Stimulated activated naive CD4-positive, alpha-beta T cell (primary cell): ENCODE data around the gene SORCS3.

Source experiments
- DNase-seq, 6 experiments: peaks; one replicate each; lab custom pipeline; 2025; lab: John Stamatoyannopoulos, UW

Gene SORCS3

DNA sequence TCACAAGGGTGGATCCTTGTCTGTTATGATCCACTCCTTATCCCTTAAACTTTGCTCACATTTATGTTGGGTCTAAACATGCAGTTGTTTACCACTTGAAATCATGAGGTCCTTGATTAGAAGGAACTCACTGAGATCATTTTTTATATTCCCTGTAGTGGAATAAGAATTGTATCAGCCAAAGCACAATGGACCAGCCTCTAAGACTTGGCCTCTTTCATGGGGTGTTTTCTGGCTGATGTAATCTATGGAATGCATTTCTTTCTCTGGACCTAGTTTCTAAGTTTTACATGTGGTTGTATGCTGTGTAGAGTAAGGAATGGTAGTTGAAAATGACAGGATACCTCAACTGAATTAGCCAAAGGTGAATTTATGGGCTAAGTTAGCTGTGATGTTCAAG lies 376.6 kb downstream of the SORCS3 start:
- no peak for DNase-seq

DNA sequence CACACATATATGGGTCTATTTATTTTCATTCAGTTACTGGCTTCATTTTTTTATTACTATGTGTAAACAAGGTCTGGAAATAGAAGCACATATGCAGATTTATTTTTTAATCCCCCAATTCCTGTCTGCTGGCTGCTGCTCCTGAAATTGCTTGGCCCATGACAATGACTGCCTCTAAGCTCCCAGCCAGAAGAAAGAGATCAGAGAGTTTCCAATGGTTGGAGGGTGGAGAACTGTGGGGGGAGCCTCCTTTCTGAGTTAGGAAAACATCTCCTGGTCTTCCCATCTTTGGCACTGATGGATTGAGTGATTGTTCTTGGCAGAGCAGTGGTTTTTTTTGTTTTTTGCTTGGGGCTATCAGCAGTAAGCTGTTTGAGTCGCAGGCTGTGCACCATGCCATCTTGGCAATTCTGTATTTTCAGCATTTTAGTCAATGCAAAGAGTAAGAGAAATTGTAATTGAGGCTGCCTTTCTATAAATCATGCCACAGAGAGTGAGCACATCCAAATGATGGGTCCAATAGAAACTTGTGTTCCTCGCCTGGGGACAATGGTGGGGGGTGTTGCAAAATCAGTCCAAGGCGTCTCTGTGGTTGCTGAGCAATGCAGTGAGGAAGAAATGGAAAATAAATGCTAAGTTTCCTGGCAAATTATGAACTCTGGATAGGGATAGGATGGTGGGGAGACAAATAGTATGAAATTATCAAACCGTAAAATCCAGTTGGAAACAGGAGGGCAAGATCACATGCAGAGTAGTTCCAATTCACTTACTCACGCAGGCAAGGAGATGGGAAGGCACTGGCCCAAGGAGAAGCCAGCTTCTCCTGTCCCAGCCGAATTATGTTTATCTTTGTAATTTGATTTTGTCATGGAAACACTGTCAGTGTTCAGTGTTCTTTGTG lies 382.4 kb downstream of the SORCS3 start:
- no peak for DNase-seq

DNA sequence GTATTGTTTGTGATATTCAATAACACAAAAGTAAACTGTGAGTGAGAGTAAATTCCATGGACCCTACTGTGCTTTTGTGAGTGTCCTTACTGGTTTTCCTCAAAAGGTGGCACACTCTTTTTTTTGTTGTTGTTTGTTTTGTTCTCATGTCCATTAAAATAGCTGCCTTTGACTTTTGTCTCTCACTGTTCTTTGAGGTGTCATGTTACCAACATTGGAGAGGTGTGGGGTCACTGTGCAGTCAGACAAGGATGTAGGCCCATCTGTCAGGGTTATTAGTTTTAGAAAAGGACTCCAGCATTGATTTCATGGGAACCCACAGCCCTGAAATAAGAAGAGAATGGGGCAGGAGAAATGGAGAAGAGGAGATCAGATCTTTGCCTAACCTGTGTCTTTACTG lies 383.1 kb downstream of the SORCS3 start:
- no peak for DNase-seq

DNA sequence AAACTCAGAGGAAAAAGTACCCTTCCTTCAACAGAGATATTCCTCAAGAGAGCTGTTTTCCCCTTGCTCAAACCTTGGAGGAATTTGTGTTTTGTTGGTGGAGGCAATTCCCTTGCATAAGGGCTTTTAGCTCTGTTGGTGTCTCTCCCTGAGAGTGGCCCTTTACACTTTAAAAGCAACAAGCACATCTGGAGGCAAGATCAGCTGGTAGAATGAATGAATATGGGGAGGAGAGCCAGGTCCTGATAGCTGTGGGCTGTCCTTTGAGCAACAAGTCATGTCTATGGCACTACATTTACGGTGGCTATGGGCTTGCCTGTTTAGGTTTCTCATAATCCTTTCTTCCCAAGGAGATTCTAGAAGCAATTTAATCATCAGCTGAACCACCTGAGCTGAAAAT lies 384.0 kb downstream of the SORCS3 start:
- DNase-seq = no peak

DNA sequence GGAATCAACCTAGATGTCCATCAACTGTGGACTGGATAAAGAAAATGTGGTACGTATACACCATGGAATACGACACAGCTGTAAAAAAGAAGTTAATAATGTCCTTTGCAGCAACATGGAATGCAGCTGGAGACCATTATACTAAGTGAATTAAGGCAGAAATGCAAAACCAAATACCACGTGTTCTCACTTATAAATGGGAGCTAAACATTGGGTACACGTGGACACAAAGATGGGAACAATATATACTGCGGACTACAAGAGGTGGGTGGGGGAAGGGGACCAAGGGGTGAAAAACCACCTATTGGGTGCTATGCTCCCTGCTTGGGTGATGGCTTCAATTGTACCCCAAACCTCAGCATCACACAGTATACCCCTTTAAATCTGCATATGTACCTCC lies 385.5 kb downstream of the SORCS3 start:
- no peak for DNase-seq

DNA sequence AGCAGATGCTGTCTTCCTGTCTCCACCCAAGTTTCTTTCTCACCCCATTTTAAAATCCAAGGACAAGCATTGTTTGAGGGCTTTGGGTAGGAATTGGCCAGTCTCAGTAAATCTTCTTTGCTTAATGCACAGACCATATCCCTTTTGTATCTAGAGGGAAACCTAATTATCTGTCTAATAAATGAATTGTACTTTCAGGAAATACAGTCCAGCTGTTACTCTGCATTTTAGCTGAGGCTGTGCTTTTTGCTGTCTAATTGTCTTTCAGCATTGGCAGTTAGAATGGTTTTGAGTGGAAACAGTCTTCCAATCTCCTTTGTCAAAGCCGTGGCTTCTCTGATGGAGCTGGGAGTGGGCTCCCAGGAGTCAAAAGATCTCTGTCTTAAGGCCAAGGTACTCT lies 388.2 kb downstream of the SORCS3 start:
- no peak for DNase-seq

DNA sequence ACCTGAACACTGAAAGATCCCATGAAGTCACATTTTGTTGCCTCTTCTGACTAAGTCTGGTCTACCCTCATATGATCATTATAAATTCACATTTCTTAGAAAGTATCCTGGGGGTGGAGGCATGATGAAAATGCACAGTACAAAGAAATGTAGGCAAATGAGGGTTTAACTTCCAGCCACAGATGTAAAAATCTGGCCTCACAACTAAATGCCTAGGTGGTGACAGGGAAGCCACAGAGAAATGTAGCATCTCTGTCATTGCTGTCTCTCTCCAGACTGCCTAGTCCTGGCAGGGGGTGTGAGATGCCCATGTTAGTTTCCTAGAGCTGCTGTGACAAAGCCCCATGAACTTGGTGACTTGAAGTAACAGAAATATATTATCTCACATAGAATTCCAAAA lies 395.9 kb downstream of the SORCS3 start:
- no peak for DNase-seq

DNA sequence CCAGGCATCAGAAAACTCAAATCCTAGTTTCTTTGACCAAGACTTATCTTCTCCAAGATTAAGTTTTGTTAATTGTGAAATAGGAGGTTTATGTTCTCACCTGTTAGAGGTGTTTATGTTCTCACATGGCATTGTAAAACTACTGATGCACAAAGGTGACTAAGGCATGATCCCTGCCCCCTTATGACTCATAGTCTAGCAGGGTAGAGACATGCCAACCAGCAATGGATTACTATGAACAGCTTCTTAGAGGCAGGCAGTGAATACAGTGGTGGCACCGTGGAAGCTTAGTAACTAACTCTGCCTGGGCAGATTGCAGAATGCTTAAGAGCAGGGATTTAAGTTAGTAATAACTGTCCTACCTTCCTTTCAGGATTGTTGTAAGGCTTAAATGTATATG lies 400.9 kb downstream of the SORCS3 start:
- DNase-seq = no peak

DNA sequence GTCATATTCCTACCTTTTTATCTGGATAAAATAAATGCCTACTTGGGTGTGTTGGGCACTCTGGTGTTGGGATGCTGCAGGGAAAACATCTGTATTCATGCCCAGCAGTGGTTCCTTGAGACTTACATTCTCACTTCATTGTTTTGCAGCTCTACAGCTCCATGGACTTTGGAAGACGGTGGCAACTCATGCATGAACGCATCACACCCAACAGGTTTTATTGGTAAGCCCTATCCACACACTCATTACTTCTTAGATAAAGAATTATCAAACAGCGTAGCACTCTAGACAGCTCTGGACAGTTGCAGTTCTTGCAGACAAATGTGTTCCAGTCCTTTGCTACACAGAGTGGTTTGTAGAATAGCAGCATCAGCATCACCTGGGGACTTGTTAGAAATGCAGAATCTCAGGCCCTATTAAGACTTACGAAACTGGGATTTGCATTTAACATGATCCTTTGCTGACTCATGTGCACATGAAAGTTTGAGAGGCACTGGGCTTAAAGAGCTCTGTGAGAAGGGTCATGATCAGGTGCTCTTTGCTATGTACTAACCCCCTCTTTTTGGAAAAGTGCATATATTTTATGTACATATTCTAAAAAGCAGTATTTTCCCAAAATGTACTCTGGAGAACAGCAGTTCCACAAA lies 401.9 kb downstream of the SORCS3 start:
- DNase-seq = no peak

DNA sequence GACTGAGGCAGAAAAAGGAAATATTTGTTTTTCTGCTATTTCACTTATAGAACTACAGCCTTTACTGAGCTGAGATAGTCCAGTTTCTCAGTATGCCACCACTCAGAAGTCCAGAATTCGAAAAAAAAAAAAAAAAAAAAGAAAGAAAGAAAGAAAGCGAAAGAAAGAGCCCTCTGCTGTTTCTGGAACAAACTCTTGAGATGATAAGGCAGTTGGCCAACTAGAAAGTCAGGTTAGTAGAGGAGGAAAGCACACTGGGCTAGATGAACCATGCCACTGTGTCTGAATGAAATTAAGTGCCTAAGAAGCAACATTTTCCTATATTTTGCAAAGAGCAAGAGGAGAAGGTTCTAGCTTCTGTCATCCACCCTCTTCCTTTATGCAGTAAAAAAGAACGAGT lies 403.8 kb downstream of the SORCS3 start:
- DNase-seq = no peak

DNA sequence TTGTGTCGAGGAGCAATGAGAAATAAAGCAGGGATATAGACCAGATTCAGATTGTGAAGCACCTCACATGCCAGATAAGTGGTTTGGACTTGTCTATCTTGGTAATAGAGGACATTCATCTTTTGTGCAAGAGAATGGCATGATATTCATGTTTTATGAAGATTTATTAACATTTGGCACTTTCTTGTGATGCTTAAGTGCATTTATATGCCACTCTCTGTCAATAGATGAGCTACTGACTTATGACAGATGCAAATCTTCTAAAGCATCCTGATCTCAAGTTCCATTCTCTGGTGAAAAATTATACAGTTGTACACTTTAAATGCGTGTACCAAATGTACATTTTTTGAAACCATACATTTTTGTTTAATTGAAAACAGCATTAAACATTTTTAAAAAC lies 415.3 kb downstream of the SORCS3 start:
- DNase-seq = no peak

DNA sequence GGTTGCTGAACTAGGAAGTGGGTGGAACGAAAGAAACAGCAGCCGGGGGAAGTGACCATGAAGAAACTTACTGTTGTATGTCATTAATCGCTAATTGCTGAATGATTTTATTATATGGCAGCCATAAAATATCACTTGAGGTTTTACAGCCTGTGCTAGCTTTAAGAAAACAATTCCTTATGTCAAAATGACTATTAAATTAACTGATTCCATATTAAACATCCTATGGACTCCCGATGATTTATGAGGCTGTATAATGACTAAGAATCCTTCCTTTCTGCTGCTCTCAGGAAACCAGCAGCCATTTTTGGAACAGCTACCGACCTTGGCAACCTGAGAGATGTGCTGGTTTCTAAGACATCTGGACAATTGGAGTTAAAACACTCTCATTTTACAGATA lies 421.9 kb downstream of the SORCS3 start:
- DNase-seq = no peak

DNA sequence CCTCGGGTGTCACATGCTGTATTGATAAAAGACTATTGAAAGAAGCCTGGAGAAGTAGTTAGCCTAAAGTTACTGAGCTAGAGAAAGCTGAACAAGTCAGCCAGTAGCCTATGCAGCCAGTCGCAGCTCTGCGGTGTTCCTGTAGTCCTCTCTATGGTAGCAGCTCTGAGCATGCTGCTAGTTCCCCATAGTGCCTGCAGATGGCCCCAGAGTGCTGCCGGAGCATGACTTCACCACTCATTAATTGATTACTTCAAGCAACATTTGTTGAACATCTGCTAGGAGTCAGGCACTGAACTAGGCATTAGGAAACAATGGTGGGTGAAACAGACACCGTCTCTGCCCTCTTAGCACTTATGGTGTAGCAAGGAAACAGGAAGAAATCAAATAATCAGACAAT lies 422.7 kb downstream of the SORCS3 start:
- no peak for DNase-seq

DNA sequence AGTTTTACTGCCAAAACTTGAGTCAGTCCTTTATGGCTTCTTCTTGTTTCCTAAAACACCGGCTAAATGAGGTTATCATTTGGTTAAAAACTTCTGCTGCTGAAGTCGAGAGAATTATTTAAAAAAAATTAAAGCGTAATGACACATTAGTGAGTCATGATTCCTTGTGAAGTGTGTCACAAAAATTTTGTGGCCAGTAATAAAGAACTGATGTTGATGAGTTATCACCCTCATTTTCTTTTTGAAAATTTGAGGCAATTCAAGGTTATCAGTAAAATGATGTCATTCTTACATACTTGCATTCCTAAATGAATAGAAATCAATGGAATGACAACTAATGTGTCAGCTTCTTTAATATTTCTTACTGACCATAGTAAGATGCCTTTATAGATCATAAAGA lies 427.4 kb downstream of the SORCS3 start:
- no peak for DNase-seq

DNA sequence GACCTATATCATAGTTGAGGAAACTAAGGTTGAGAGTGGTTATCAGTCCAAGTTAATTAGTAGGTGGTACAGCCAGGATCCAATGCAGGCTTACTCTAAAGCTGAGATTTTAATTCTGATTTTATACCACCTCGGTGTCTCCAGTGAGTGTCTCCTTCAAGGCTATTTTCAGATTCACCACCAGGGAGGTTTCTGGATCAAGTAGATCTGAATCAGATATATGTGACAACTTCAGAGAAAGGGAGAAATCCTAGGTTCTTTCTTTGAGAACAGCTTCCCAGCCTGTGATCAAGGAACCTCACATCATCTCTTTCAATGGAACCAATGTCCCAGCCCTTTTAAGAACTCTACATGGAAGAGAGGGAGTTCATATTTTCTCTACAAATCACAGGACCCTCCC lies 429.2 kb downstream of the SORCS3 start:
- no peak for DNase-seq

DNA sequence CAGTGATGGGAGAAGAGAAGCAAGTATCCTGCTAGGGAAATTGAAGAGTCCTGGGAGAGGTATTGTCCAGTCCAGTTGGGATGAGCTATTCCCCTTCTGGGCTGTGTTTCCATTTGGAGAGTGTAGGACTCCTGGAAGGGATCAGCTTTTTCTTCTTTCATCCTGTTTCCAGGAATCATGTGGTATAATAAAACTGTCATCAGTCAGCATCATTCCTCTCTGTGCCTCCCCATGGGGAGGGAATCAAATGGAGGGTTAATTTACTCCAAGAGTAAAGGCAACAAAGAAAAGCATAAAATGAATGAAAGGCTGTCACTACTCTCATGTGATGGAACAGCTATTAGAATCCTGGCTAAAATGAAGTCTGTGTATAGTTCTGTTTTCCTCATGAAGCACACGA lies 429.9 kb downstream of the SORCS3 start:
- DNase-seq = no peak

DNA sequence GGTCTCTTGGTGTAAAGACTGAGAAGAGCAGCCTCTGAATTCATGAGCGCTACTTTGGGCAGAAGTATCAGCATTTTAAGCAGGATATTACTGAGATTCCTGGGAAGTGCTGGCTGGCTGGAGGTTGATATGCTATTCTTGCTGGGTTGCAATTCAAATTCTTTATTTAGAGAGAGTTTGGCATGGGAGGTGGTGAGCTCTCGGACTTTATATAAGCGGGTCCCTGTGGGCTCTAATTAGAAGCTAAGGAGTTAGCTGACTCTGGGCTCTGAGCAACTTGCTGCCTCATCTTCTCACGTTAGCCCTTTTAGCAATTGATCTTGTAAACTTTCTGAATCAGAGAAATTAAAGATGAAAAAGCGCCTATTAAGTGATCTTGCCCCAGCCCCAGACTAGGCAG lies 430.9 kb downstream of the SORCS3 start:
- no peak for DNase-seq

DNA sequence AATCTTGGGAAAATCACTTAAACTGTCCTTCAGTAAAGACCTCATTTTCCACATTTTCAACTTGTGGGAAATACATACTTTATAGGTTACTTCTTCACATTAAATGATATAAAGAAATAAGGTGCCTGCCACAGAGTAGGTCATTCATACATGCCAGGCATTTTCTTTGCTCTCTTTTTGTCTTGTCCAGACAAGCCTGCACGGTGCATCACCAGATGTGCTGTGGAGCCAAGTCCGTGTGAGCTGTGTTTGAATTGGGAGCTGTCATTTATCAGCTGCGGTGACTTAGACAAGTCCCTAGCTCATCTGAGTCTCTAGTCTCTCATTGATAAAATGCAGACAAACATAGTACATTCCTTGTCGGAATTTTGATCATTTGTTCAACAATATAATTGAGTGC lies 432.9 kb downstream of the SORCS3 start:
- no peak for DNase-seq

DNA sequence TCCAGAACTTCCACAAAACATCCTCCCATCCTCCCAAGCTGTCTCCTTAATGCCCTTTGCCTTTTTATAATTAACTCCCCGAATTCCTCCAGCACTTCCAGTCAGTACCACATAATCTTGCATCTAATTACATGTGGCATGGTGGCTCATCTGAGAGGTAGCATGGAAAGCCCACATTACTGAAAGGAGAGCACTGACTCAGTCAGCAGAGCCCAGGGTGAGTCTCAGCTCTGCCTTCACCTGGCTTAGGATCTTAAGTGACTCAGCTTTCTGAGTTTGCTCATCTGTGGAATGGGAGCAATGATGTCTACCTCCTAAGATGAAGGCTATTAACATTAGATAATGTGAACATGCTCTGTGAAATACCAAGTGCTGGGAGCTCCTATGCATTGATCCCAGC lies 433.9 kb downstream of the SORCS3 start:
- no peak for DNase-seq

DNA sequence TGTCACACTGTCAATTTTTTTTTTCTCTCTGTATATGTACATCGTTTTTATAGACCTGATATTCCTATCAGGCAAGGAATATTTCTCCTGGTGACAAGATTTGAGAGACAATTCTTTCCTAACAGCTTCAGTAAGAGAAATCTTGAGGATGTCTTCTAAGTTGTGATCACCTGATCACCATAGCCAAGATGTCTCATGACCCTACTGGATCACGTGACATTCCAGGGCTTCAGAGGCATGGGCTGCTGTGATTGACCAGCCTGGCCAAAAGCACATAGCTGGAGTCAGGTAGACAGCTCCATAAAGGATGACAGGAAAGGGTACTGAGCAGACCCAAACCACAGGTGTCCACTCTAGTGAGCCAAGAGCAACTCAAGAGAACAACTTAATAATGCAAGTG lies 444.9 kb downstream of the SORCS3 start:
- DNase-seq = no peak

DNA sequence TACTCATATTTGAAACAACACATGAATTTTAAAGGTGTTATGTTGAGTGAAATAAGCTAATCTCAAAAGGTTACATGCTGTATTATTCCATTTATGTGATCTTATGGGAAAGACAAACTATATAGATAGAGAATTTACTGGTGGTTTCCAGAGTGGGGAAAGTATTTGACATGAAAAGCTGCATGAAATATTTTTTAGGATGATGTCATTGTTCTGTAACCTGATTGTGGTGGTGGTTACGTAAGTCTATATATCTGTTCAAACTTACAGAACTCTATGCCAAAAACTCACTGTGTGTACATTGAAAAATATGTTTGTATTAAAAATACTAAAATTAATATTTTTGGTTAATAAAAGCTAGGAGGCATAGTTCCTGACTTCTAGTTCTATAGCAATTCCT lies 453.0 kb downstream of the SORCS3 start:
- DNase-seq = no peak

DNA sequence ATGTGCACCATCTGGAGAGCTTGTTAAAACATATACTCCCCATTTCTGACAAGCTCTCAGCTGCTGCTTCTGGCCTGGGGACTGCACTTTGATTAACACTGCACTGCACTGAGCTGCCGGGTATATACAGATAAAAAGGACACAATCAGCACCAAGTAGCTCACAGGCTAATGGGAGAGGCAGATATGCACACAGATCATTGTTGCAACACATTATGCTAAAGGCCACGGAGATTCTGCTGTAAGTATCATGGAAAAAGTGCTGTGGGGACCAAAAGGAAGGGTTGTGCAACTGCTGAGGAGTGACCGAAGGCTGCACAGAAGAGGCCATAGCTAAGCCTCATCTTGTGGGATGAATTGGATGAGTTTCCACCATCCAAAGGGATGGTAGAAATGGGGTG lies 455.2 kb downstream of the SORCS3 start:
- no peak for DNase-seq

DNA sequence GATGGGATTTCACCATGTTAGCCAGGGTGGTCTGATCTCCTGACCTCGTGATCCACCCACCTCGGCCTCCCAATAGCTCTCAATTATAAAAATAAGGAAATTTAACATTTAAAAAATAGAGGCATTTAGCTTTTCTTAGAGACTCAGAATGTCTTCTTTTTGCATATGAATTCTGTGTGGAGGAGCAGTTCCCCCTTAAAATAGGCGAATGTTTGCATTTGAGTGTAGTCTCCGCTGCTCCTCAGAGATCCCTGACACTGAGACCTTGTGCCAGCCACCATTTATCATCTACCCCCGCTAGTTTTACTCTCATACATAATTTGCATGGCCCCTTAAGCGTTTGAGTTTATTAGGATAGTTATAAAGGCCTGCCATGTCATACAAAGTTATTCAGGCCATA lies 461.9 kb downstream of the SORCS3 start:
- DNase-seq = no peak

DNA sequence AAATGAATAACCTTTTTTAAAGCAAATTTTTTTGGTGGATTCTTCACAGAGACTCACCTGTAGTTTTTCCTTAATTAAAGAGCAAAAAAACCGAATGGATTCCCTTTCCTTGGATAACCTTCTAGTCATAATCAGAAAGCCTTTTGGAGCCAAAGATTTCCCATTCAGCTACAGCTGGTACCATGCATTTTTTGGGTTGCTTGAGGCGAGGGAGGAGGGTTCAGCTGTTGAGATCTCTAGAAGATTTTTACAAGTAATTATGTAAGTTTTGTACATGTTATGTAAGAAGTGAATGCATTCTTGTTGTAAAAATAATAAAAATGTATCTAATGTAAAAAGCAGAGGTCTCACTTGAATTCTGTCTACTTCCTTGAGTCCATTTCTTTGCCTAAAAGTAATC lies 463.2 kb downstream of the SORCS3 start:
- DNase-seq = no peak
